GM21390 (cell line): ENCODE results near the gene LARGE2.
A peak's percentile ranks its signal among the peaks of the same experiment; 100 is the strongest.

ENCODE experiments used
- ATAC-seq: cut with Tn5 transposase; IDR thresholded peaks from one replicate; pipeline ENCODE4 v1.9.1; 2021; ENCODE audit not compliant: unreplicated experiment

The LARGE2 gene

GRCh38 chr11:45913942-45914635, 8.4 kb upstream of the LARGE2 start:
- ATAC-seq = no peak

DNA sequence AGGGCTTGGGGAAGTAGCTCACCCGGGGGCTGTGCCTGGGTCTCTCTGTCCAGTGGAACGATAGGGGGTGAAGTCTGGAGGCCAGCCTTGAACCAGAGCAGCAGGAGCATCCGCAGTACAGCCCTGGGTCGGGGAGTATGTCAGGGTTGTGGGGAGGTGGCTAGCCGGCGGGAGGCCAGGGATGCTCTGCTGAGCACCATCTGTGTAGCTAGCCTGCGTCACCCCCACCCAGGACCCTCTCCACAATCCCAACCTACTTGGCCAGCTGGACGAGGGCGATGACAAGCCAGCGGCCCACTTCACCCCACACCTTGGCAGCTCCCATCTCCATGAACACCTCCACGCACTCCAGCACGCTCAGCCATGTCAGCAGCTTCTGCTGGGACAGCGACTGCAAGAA, 7.0 kb upstream of the LARGE2 start:
- no peak for ATAC-seq

- no peak for ATAC-seq
These were observed 5.2 kb upstream of the LARGE2 start for GRCh38 chr11:45917286-45917622.

GRCh38 chr11:45917623-45918330, 4.7 kb upstream of the LARGE2 start, which contains the start of gene PEX16:
TSS of gene PEX16 (minus strand) at chr11:45917877. CDS start at chr11:45917811, 66 bp downstream.
- ATAC-seq = peak; percentile 87

DNA sequence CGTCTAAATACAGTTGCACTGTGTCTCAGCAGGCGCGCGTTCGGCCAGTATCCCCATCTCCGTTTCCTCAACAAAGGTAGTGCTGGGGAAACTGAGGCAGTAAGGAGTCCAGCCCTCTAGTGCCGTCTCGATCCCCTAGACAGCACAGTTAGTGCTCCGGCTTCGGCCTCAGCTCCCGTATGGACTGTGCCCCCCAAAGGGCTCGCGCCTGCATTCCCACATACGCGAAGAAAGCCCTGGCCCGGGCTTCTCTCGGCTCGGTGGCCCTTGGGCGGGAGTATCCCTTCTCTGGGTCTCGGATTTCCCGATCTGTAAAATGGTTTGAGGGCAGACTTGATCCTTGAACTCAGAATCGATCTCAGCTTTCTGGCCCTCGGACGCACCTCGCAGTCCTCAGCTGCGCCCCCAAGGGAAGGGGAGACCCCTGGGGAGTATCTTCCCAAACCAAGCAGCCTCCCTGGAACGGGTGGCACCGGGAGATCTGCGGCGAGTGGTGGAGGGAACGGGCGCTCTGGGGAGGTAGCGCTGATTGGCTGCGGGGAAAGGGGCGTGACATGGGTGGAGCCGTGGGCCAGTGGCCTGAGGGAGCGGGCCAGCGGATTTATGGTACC, 4.0 kb upstream of the LARGE2 start:
- peak; percentile 38 for ATAC-seq

GRCh38 chr11:45918962-45919675, 3.3 kb upstream of the LARGE2 start:
- ATAC-seq = no peak

GRCh38 chr11:45919806-45920530, 2.5 kb upstream of the LARGE2 start:
- no peak for ATAC-seq

GRCh38 chr11:45920531-45921477, 1.7 kb upstream of the LARGE2 start:
- no peak for ATAC-seq

- ATAC-seq = no peak
These were observed 663 bp upstream of the LARGE2 start for GRCh38 chr11:45921561-45922424.

GRCh38 chr11:45924036-45924915, 1.8 kb downstream of the LARGE2 start:
- ATAC-seq = no peak

- no peak for ATAC-seq
These were observed 2.5 kb downstream of the LARGE2 start for GRCh38 chr11:45924927-45925326.

- ATAC-seq = no peak
These were observed 3.1 kb downstream of the LARGE2 start for GRCh38 chr11:45925550-45925949.

- no peak for ATAC-seq
These were observed 3.5 kb downstream of the LARGE2 start for GRCh38 chr11:45926001-45926401.

DNA sequence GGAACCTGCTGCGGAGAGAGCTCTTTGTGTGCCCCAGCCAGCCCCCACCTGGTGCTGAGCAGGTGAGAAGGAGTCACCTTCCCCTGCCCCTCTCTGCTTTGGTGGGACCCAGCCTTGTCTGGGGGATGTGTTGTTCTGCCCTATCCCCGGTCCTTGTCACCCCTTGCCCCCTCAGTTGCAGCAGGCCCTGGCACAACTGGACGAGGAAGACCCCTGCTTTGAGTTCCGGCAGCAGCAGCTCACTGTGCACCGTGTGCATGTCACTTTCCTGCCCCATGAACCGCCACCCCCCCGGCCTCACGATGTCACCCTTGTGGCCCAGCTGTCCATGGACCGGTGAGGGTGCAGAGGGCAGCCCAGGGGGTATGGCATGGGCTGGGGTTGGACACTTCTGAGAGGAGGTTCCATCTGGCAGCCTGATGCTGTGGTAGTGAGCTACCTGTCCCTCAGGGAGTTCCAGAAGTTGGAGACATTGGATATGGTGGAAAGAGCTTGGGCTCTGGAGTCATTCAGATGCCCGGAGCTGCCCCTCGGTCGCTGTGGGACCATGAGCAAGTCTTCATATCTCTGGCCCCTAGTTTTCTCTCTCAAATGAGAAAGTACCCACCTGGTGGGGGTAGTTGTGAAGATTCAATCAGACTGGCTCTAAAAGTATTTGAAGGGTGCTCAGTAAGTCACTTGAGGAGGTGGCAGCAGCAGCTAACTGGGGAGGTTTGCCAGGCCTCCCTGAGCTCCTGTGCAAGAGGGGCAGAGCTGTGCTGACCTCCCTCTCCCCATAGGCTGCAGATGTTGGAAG, 4.3 kb downstream of the LARGE2 start:
- ATAC-seq = no peak

GRCh38 chr11:45927332-45927683, 4.9 kb downstream of the LARGE2 start:
- ATAC-seq = no peak

GRCh38 chr11:45927684-45928413, 5.4 kb downstream of the LARGE2 start:
- ATAC-seq = no peak
